Mucosa of gallbladder (tissue), 1 donor: ENCODE results near the gene DNAJC24. TPM values are rescaled to one million over a fixed set of nuclear protein-coding genes. Genes with fewer than 3 reads are reported as not detected.
"Not testable (repeated sequence)": the region's sequence is repeated elsewhere in the genome, so short reads cannot be mapped to it uniquely, and the experiment has no call there.

Experiments used
- DNase-seq: peaks from one replicate; pipeline ENCODE4 v3.0.0-alpha.2; 2020; ENCODE audit warnings: low spot score
- total RNA-seq: library from RNA; stranded (reverse); gene quantifications from one replicate; pipeline ENCODE4 v1.2.1, GENCODE V29; 2021
- donor health status: DM: no; HTN: no; CAD: no.

DNAJC24 gene, protein sequence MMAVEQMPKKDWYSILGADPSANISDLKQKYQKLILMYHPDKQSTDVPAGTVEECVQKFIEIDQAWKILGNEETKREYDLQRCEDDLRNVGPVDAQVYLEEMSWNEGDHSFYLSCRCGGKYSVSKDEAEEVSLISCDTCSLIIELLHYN
- total RNA-seq = 11.8 TPM

DNA sequence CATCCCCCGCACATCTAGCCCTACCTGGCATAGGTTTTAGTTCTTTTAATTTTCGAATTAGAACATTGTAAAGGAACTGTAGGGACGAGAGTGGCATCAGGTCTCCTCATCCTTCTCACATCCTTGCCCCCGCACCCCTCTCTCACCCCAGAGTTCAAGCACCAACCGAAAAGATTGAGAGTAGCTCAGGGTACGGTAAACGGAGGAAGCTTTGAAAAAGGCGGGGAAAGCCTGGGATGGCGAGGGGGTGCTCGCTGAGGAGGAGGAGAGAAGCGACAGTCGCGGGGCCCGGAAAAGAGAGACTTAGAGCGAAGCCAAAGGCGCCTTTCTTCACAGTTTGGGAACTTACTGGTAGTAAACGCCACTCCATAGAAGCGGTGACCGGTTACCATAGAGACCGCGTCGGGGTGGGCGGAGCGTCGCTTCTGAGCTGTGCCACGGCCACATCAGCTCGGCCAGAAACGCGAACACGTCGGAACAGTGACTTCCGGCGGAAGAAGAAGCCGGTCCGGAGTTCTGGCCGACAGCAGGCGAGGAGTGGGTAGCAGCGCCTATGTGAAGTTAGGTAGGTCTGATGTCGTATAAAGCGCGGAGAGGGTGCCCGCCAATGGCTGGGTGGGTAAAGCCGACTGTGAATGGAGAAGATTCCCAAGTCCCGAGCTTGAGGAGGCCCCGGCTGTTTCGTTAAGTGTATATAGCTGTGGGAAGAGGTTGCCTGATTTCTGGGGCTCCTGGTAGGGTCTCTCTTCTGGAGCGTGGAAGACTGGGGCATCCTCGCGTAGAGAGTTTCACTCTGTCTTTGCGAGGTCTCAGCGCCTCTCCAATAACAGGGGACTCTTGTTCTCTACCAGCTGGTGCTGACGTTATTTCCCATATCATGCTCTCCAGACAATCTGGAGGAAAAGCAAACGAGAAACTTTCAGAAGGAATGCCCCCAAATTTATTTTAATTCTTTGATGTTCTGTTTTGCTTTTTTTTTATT is at the start of gene DNAJC24, which contains the start of gene DCDC1:
DNAJC24 (plus strand) TSS at position 513 of the 982 bp plus-strand sequence. CDS start 889 bp downstream, outside the sequence.
DCDC1 (minus strand) TSS at position 392 of the 982 bp plus-strand sequence. CDS start 41,459 bp downstream, outside the sequence.
- DNase-seq = peak; percentile 95

DNA sequence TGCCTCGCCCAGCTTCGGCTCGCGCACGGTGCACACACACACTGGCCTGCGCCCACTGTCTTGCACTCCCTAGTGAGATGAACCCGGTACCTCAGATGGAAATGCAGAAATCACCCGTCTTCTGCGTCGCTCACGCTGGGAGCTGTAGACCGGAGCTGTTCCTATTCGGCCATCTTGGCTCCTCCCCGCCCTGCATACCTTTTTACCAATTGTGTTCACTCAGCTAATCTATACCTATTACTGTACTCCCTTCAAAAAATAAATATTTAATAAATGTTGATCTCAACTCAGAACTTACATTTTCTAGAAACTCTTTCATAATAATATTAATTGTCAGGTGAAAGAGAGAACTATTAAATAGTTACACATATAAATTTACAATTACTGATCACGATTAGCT is 48.2 kb upstream of the DNAJC24 start:
- DNase-seq = not testable (repeated sequence)

DNA sequence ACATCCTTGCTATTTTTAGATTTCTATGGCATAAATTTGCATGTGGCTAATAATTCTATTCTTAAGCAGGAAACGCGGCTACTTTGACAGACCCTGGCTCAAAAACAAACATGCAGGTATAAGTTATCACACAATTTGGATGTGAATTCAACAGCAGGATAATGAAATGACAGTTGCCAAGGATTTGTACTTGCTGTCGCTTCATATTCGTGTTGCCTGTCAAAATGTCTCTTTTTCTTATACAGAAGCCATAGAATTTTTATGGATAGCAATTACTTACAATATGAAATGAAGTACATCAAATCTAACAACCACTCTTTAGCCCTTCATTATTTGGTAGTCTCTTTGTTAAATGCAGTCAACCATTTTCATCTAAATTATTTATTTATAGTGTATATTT is 46.5 kb upstream of the DNAJC24 start:
- no peak for DNase-seq

DNA sequence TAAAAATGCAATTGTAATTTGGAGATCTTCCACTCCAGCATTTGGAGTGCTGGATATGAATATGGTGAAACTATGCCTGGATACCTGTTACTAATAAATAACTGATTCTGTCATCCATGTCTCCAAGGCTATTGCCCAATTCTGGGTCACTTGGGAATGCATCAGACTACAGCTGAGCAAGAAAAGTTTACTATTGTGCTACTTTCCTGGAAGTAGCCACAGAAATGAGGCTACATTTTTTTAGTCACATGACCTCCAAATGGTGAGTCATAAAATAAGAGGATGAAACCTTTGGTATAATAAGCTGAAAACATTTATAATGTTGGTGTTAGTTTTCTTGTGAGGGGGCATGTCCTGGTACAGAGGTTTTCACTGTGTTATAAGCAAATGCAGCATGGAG is 44.5 kb upstream of the DNAJC24 start:
- no peak for DNase-seq

DNA sequence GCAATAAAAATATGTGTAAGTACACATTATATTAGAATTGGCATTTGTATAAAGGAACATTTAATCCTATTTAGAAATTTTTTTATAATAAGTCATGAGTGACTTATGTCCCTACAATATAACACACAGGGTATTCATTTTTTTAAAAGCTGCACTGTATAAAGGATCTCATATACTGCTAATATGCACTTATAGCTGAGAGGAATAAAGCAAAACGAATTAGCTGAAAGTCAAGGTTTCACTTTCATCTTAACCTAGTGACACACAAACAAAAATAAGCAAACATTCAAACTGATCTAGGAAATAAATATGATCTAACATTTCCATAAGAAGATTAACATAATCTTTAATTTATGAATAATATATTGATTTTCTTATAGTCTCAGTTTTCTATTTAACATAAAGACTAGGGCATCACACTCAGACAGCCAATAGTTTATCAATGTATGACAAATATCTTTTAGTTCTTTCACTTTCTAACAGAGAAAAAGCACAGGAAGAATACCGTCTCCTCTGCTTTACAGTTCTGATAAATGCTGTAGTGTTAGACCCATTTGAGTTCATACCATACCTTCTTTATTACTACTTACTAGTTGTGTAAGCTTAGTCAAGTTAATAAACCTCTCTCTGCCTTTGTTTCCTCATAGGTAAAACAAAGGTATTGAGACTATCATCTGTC is 43.1 kb upstream of the DNAJC24 start:
- no peak for DNase-seq

DNA sequence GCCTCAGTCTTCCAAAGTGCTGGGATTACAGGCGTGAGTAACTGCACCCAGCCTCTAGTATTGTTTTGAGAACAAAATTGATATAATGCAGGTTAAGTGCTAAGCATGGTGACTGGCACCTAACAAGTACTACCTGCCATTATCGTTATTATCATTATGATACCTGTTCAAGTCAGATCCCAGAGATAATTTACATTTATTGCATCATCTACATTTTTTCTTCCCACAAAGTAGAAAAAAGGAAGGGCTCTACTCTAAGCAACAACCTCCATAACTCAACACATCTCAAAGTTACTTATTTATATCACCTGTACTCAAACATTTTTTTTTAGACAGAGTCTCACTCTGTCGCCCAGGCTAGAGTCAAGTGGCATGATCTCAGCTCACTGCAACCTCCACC is 42.2 kb upstream of the DNAJC24 start:
- no peak for DNase-seq

DNA sequence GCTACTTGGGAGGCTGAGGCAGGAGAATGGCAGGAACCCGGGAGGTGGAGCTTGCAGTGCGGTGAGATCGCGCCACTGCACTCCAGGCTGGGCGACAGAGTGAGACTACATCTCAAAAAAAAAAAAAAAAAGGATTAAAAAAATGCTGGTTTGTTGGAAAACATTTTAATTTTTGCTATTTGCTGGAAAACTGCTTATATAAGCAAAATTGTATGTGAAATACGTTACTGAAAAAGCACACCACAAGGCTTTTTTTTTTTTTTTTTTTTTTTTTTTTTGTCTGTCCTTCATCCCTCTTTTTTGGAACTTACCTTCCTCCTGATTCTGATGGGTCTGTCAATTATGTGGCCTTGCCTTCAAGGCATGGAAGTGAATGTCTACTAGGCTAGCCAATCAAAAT is 41.0 kb upstream of the DNAJC24 start:
- no peak for DNase-seq

DNA sequence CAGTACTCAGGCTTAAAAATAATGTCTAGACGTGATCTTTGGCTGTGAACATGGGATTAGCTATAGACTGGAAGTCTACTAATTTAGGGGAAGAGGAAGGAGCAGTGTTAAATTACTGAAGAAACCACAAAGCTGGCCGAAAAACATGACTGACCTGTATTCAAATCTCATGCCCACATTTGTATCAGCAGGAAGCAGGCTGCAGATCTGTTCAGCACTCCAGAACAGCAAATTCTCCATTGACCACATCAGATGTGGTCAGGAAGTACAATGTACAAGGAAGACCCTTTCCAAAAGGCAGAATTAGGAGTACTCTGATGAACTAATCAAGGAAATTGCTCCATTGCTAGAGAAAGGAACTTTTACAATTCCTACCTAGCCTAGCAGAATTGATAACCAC is 31.9 kb upstream of the DNAJC24 start:
- DNase-seq = no peak

DNA sequence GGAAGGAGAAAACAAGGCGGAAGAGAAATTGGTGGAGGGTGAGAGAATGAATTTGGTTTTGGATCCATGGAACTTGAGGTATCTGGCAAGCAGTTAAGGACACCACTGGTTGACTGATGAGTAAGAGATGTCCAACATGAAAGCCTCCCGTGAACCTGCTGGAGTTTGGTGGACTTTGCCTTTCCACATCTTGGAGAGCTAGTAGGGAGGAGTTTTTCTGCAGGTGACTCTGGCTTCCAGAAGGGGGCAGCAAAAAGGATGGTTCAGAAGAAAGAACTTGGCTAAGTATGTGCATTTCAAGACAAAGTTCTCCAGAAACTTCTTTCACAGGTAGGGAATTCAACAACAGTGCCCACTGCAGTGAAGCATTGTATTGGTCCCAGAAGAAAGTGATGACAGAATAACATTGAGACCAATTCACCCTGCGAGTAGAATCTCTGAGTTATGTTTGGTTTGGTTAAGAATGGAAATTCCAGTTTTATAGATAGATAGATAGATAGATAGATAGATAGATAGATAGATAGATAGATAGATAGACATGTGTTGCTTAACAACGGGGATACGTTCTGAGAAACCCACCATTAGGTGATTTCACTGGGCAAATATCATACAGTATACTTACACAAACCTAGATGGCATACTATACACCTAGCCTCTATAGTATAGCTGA is 28.6 kb upstream of the DNAJC24 start:
- no peak for DNase-seq

DNA sequence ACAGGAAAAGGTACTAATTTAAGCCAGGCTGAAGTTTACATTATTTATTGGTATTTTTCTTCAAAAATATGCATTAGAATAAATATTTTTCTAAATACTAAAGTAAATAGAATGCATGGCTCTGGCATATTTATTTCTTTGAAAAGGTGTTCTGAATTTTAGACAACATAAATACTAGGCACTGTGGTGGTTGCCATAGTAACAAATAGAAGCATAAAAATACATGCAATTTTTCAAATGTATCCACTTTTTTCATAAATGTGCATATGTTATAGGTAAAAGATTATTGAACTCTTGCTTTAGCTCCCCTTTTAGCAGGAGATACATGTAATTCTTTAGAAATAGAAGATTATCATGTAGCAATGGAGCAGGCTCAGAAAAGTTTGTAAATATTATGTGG is 18.5 kb upstream of the DNAJC24 start:
- no peak for DNase-seq

DNA sequence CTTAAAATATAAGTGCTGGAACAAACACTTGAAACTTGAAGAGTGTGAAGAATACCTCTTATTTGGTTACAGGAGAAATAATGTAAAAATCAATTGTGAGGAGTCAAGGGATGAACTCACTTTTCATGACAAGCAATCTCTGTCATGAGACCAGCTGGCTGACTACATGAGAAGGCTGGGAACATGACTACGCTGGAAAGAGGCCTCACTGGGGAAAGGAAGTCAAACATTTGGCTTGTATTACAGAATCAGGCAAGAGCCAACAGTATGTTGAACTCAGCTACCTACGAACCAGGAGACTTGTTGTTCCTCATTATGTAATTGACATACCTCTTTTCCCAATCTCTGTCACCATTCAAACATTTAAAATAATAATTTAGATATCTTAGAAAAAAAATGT is 14.5 kb upstream of the DNAJC24 start:
- DNase-seq = no peak

DNA sequence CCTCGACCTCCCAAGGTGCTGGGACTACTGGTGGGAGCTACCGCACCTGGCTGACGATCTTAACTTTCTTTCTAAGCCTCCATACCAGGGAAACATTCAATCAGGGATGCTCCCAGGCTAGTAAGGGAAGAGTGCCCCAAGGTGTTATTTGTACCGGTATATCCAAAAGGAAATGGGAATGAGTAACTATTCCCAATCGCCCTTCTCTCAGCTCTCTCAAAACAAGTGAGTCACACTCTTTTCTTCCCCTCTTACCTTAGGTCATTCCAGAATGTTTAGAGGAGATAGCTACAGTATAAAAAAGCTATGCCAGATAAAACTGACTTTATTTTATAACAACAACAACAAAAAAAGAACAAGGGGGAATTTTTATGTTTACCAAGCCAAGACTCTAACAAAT is 13.8 kb upstream of the DNAJC24 start:
- DNase-seq = no peak

DNA sequence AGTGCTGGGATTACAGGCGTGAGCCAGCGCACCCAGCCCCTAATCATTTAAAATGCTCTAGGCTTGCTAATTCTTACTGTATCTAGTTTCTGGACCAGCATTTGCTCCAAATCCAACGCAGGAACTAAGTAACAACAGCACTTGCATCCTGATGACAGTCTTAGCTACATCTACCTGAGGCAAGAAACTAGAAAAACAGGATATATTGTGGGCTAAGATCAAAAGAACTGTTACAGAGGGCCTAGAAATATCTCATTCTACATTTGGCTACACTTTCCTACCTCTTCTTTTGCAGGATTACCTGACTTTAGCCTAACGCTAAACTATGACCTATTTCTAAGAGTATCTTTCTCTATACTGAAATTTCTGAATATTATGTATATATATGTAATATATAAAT is 7.9 kb upstream of the DNAJC24 start:
- DNase-seq = no peak

DNA sequence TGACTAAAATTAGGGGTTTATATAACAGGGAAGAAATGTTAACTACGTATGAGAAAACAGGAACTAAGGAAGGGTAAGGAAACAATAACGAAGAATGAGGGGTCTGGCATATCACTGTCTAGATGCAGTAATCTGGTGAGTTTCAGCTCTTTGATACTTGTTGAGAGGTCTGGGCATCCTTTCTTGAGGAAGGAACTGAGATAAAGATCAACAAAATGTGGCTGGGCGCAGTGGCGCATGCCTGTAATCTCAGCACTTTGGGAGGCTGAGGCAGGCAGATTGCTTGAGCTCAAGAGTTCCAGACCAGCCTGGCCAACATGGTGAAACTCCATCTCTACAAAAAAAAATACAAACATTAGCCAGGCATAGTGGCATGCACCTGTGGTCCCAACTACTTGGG is 2.9 kb upstream of the DNAJC24 start:
- DNase-seq = no peak

DNA sequence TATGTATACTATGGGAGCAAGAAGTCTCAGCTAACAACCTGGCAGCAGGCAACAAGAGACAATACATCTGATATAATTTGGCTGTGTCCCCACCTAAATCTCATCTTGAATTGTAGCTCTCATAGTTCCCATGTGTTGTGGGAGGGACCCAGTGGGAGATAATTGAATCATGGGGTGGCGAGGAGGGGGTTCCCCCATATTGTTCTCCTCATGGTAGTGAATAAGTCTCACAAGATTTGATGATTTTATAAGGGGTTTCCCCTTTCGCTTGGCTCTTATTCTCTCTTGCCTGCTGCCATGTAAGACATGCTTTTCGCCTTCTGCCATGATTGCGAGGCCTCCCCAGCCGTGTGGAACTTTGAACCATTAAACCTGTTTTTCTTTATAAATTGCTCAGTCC is 6.2 kb downstream of the DNAJC24 start:
- no peak for DNase-seq

DNA sequence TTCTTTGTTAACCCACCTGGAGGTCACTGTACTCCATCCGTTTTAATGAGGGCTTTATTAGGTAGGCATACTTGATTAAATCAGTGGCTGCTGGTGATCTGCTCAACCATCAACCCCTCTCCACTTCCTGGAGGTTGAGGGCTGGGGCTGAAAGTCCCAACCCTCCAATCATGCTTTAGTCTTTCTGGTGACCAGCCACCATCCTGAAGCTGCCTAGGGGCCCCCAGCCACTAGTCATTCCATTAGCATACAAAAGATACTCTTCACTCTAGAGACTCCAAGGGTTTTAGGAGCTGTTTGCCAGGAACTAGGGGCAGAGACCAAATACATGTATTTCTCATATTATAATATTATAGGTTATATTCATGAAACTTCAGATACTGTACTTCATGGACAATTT is 13.5 kb downstream of the DNAJC24 start:
- DNase-seq = no peak

DNA sequence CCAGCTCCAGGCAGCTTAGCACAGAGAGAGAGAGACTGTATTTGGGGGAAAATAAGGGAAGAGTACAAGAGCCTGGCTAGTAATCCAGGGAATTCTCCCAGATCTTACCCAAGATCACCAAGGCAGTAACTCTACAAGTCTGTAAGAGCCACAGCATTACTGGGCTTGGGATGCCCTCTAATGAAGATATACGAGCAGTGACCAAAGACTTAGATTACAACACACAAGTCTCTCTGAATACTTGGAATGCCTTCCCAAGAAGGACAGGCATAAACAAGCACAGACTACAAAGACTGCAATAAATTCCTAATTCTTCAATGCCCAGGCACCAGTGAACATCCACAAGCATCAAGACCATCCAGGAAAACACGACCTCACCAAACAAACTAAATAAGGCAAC is 17.7 kb downstream of the DNAJC24 start:
- no peak for DNase-seq

DNA sequence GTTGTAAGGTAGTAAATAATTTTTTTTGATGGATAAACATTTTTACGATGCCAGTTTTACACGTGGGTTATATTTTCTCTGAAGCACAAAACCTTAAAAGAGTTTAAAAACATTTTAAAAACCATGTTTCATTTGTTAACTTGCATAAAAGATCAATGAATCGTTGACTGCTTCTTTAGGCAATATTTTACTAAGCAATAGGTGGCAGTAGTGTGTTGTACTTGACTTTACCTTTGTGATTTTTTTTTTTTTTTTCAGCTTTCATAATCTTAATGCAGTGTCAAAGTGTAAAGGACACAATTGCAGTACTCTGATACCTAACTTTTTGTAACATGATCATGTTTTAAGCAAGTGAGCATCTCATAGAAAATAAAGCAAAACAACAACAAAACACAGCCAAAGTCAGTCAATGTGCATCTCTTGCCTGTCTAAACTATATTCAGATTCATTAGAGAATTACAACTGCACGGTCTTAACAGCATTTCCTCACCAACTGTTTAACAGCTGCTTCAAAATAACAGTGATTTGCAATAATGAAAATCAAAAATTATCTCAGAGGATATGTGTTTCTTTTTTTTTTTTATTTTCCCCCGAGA is 27.7 kb downstream of the DNAJC24 start:
- DNase-seq = no peak

DNA sequence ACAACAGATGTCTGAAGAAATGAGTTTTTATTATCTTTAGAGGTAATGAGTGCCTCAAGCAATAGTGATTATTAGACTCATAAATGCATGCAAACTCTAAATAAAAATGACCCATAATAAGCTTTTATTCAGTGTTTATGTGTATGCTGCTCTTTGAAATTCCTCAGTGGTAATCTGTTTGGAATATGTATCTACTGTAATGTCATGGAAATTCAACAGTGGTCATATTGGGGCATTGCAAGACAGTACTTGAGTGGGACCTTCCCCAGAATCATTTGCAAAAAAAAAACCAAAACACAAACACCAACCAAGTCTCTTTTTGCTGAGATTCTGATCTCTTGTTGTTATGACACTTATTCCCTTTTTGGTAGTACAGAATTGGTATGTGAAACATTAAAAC is 35.0 kb downstream of the DNAJC24 start:
- no peak for DNase-seq

DNA sequence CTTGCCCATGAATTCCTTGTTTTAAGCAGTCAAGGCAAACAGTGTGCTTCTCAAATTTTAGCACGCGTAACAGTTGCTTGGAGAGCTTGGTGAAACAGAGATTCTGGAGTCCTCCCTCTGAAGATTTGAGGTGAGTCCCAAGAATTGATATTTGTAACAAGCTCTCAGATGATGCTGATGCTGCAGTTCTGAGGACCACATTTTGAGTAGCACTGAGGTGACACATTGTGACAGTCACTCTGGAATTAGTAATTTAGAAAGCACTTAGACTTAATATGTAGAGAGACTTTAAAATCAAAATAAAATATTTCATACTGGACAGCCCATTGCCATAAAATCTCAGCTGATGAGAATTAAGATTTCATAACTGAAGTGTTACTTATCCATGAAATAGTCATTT is 38.5 kb downstream of the DNAJC24 start:
- DNase-seq = no peak

DNA sequence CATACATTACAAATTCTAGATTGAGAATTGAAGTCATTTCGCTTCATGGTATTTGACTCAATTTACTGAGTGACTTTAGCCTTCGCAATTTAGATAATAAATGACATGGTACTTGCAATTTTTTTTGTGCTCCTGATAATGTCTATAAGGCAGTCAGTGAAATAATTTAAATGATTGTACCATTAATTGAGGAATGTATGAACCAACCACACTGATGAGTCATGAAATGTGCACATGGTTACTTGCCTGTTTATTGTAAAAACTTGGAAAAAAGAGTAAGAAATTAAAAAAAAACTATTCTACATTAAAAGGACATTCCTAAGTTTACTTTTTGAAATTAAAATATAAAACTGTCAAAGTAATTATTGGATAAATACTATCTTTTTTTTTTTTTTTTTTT is 43.3 kb downstream of the DNAJC24 start:
- DNase-seq = no peak

DNA sequence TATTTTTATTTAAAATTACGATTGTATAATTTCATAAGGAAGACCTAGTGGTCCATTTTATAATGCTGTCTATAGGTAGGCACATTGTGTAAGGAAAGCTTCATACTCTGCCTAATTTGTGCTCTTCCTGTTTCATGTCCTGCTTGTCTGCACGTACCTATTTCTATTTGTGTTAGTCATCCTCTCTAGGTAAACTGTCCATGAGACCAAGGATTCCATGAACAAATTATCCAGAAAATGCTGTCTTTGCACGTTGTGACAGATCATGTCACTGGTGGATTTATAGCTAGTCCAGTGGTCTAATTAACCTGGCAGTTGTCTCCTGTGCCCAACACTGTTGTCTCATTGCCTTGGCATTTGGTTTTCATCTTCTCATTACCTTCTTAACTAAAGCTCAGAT is 44.7 kb downstream of the DNAJC24 start:
- no peak for DNase-seq
